Parathyroid adenoma (tissue), 2 donors: ENCODE results near the gene GMEB2.

Experiments used
- H2AFZ ChIP-seq: fragments of 300-600 bp; sonication (generic); one replicate; pipeline ENCODE4 v1.7.0; 2017; ENCODE audit warnings: antibody characterized with exemption, mild to moderate bottlenecking
- H3K27ac ChIP-seq: fragments of 300-600 bp; sonication (generic); one replicate; pipeline ENCODE4 v1.7.0; 2017
- H3K27me3 ChIP-seq: fragments of 300-600 bp; sonication (generic); one replicate; pipeline ENCODE4 v1.7.0; 2017; ENCODE audit warnings: low read length; ENCODE audit not compliant: control insufficient read depth, insufficient read depth
- H3K36me3 ChIP-seq: fragments of 300-600 bp; sonication (generic); one replicate; pipeline ENCODE4 v1.7.0; 2017; ENCODE audit warnings: low read length; ENCODE audit not compliant: control insufficient read depth, insufficient read depth
- H3K4me1 ChIP-seq: fragments of 300-600 bp; sonication (generic); one replicate; pipeline ENCODE4 v1.7.0; 2017; ENCODE audit warnings: control low read depth
- H3K4me2 ChIP-seq: fragments of 300-600 bp; sonication (generic); one replicate; pipeline ENCODE4 v1.7.0; 2017; ENCODE audit warnings: low read length
- H3K4me3 ChIP-seq: fragments of 300-600 bp; sonication (generic); one replicate; pipeline ENCODE4 v1.7.0; 2017; ENCODE audit warnings: low read depth, low read length
- H3K79me2 ChIP-seq: fragments of 300-600 bp; sonication (generic); one replicate; pipeline ENCODE4 v1.7.0; 2017; ENCODE audit warnings: control low read depth
- H3K9ac ChIP-seq: fragments of 300-600 bp; sonication (generic); one replicate; pipeline ENCODE4 v1.7.0; 2017; ENCODE audit warnings: mild to moderate bottlenecking
- H3K9me3 ChIP-seq: fragments of 300-600 bp; sonication (generic); one replicate; pipeline ENCODE4 v1.7.0; 2017; ENCODE audit warnings: low read length; ENCODE audit not compliant: control insufficient read depth
- TF ChIP-seq, protein P1 (sequence below): fragments of 300-600 bp; sonication (generic); IDR thresholded peaks from one replicate; pipeline ENCODE4 v1.7.0; 2017; ENCODE audit warnings: antibody characterized with exemption, mild to moderate bottlenecking
- donor health status: primary hyperparathyroidism.

GMEB2 gene

DNA sequence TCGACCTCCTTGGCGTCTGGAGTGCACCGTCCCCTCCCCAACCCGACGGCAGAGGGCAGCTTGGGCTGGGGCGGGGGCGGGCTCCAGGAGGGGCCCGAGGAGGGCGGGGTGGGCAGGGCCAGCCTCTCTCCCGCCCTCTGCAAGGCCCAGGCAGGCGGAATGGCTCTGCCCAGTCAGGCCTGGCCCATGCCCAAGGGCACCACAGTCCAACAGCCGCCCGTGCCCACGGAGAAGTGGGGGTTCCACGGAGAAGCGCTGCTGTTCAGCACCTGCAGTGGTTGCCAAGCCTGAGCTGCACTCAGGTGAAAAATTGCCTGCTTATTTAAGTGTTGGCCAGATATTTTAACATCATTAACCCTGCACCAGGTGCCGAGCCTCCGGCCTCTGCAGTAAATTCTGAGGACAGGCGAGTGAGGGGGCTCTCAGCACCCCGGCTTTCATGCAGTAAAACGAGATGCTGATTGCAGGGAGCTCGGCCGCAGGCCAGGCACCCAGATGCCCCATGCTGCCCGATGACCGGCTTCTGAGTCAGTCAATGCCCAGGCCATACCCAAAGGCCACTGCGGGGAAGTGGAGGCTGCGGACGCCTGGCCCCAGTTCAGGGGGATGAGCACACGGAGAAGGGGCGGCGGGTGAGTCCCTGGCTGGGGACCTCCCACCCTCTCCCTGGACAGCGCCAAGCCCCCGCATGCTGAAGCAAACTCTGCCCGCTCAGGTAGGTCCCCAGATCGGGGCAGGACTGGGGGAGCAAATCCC is 79.0 kb downstream of the GMEB2 start, which contains the start of gene SRMS:
Gene SRMS (minus strand): TSS at position 25 of the 756 bp plus-strand sequence. CDS start 286 bp downstream, outside the sequence.
- H3K36me3 ChIP-seq: no peaks in the 10 kb centered on the region
- H3K4me2 ChIP-seq: no peak within 1 kb of the TSS
- H3K9me3 ChIP-seq: no peaks in the 10 kb centered on the region
- H2AFZ ChIP-seq: no peak within 1 kb of the TSS
- peaks cover 2% of the 10 kb centered on the region for H3K4me1 ChIP-seq
- no peak within 1 kb of the TSS for H3K4me3 ChIP-seq
- no peak within 1 kb of the TSS for H3K9ac ChIP-seq
- H3K79me2 ChIP-seq: no peaks in the 10 kb centered on the region
- H3K27ac ChIP-seq: no peak within 1 kb of the TSS
- TF ChIP-seq, protein P1, sequence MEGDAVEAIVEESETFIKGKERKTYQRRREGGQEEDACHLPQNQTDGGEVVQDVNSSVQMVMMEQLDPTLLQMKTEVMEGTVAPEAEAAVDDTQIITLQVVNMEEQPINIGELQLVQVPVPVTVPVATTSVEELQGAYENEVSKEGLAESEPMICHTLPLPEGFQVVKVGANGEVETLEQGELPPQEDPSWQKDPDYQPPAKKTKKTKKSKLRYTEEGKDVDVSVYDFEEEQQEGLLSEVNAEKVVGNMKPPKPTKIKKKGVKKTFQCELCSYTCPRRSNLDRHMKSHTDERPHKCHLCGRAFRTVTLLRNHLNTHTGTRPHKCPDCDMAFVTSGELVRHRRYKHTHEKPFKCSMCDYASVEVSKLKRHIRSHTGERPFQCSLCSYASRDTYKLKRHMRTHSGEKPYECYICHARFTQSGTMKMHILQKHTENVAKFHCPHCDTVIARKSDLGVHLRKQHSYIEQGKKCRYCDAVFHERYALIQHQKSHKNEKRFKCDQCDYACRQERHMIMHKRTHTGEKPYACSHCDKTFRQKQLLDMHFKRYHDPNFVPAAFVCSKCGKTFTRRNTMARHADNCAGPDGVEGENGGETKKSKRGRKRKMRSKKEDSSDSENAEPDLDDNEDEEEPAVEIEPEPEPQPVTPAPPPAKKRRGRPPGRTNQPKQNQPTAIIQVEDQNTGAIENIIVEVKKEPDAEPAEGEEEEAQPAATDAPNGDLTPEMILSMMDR: no peak
- H3K27me3 ChIP-seq: no peaks in the 10 kb centered on the region

DNA sequence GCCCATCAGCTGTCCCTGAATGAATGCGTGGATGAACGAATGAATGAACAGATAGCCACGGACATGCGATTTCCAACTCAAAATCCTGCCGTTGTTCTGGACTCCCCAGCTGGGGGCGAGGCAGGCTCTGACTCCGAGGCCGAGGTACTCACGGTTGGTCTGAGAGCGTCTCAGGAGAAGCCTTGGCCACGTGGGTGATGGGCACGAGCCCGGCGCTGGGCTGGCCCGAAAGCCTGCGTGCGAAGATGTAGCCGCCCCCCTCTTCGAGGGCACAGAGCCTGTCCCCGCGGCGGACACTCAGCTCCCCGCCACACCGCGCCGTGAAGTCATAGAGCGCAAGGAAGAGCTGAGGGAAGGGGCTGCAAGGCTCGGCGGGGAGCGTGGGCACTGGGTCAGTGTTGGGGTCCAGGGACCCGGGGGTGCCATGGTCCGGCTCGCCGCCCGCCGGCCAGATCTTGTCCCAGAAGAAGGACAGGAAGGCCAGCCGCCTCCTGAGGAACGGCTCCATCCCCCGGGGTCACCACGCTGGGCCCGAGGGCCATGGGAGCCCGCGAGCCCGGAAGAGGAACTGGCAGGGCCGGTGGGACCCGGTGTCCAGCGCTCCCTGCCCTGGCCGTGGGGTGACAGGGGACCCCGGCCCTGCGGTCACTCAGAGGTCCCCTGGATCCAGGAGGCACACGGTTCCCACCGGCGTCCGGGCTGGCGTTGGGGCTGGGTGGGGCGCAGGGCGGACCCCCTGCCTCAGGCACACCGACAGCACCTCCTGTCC is 79.8 kb downstream of the GMEB2 start:
- Histone ChIP-seq H3K27me3 (no peaks in the 10 kb centered on the region), H2AFZ (no peak overlapping the region), H3K4me1 (no peaks in the 10 kb centered on the region), H3K4me3 (no peak overlapping the region), H3K9me3 (no peaks in the 10 kb centered on the region), H3K9ac (no peak overlapping the region), H3K79me2 (no peaks in the 10 kb centered on the region), H3K36me3 (no peaks in the 10 kb centered on the region), H3K27ac (no peak overlapping the region), H3K4me2 (no peak overlapping the region)
- TF ChIP-seq, protein P1: no peak

DNA sequence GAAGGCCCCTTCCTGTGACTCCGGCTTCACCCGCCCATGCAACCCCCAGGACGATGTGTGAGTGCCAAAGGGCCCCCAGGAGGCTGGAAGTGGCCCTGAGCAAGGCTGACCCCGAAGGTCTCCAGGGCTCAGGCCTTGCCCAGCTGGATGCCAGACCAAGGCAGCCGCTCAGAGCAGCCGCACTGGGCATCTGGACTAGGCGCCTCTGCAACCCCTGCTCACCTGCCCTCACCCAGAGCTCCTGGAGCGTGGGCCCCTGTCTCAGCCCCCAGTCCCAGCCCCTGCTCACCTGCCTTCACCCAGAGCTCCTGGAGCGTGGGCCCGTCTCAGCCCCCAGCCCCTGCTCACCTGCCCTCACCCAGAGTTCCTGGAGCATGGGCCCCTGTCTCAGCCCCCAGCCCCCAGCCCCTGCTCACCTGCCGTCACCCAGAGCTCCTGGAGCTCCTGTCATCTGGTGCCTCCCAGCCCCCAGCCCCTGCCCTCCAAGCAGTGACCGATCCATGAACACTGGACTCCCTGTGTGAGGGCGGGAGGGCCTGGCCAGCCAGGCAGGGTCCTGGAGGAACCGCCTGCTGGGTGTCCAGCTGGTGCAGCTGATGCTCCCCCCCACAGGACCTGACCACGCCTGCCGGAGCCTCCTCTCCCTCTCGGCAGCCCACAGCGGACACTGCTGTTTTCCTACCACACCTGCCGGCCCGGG is 80.5 kb downstream of the GMEB2 start:
- no peaks in the 10 kb centered on the region for H3K4me1 ChIP-seq
- H3K4me2 ChIP-seq: no peak overlapping the region
- no peak overlapping the region for H2AFZ ChIP-seq
- H3K27me3 ChIP-seq: no peaks in the 10 kb centered on the region
- TF ChIP-seq, protein P1: no peak
- H3K79me2 ChIP-seq: no peaks in the 10 kb centered on the region
- H3K4me3 ChIP-seq: no peak overlapping the region
- no peaks in the 10 kb centered on the region for H3K36me3 ChIP-seq
- no peaks in the 10 kb centered on the region for H3K9me3 ChIP-seq
- no peak overlapping the region for H3K27ac ChIP-seq
- no peak overlapping the region for H3K9ac ChIP-seq

DNA sequence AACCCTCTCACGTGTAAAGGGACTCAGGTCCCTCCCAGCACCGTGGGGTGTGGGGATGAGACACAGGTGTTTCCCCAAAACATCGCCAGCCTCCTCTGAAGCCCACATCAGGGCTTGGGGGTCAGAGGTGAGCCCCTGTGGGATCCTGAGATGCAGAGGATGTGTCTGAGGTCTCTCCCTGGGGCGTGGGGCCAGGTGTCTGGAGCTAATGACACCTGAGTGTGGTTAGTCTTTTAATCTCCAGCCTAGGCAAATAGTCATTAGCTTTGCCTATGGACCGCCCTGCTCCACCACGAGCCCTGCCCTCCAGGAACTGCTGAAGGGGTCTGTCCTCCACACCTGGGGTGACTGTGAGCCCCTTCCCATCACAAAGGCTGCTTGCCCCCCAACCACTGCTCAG is 81.1 kb downstream of the GMEB2 start:
- Histone ChIP-seq H3K9me3 (no peaks in the 10 kb centered on the region), H3K9ac (no peak overlapping the region), H3K4me3 (no peak overlapping the region), H2AFZ (no peak overlapping the region), H3K79me2 (no peaks in the 10 kb centered on the region), H3K4me1 (no peaks in the 10 kb centered on the region), H3K27ac (no peak overlapping the region), H3K27me3 (no peaks in the 10 kb centered on the region), H3K4me2 (no peak overlapping the region), H3K36me3 (no peaks in the 10 kb centered on the region)
- TF ChIP-seq, protein P1: no peak
